Measurements from ENCODE around the gene ADGRG1.

Gene ADGRG1

GRCh38 chr16:57663917-57664661 is 35.7 kb downstream of the ADGRG1 start:
- in situ Hi-C loops (cut with HindIII; ENCODE audit: low sequenced_read_pairs), result no loop called here

- in situ Hi-C loops (cut with HindIII; ENCODE audit: low sequenced_read_pairs), result no loop called here
Observed at GRCh38 chr16:57664662-57665025, 36.2 kb downstream of the ADGRG1 start.

DNA sequence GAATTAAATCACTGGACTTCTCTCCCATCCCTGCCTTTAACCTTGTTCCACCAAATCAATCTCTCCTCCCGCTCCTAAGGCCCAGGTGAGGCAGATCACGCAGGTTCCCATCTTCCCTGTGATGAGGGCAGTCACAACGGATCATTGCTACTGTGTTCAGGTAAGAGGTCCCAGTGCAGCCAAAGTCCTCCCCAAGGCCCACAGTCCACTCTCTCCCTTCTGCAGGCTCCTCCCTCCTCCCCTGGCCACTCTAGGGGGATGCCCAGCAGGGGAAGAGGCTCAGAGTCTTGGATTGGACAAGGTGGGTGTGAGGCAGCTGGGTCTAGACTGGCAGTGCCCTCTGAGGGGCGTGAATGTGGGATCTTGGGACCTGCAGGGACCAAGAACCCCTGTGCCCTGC is 37.1 kb downstream of the ADGRG1 start:
- in situ Hi-C loops (cut with HindIII; ENCODE audit: low sequenced_read_pairs), result no loop called here

DNA sequence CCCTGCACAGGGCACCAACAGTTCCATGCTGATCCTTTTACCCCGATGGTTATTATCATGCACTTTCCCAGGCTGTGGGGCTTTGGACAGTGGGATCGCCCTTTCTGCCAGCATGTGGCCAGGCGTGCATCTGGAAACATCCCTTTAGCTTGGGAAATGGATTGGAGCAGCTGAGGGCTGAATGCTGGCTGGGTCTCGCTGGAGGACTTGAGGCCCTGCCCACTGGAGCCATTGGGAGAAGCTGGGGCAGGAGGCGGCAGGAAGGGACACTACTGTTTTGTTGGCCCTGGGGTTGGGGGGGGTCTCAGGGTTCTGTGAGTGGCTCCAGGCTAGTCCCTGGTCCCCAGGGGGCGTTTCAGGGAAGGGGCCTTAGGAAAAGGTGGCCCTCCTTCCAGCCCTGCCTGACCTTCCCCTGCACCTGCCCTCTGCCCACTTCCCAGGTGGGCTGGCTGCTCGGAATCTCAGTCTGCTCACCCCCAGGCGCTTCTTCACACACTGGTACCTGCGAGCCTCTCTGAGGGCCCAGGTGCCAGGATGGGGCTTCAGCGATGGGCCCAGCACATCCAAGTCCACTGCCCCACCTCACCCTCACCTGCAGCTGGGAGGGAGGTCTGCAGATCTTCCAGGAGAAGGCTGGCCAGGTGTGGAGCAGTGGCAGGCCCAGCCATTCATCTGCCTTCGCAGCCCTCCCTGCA is 38.1 kb downstream of the ADGRG1 start:
- in situ Hi-C loops (cut with HindIII; ENCODE audit: low sequenced_read_pairs), result no loop called here

DNA sequence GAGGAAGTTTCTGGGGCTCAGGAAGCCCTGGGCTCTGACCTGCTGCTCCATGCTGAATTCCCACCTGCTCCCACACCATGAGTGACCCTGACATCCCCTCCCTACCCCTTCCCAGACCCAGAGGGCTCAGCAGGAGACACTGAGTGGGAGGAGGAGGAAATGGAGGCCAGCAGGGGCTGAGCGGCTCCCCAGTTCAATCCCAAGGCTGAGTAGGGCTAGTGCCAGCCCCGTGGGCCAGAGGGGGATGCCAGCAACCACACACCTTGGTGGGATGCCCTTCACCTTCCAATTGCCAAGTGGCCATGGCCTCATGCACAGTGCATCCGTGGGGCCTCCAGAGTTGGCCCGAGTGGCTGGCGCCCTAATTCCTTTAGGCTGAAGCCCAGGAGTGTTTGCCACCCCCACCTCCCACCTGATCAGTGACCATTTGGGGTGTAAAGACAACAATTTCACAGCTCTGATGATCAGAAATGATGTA is 38.7 kb downstream of the ADGRG1 start:
- in situ Hi-C loops (cut with HindIII; ENCODE audit: low sequenced_read_pairs), result no loop called here

DNA sequence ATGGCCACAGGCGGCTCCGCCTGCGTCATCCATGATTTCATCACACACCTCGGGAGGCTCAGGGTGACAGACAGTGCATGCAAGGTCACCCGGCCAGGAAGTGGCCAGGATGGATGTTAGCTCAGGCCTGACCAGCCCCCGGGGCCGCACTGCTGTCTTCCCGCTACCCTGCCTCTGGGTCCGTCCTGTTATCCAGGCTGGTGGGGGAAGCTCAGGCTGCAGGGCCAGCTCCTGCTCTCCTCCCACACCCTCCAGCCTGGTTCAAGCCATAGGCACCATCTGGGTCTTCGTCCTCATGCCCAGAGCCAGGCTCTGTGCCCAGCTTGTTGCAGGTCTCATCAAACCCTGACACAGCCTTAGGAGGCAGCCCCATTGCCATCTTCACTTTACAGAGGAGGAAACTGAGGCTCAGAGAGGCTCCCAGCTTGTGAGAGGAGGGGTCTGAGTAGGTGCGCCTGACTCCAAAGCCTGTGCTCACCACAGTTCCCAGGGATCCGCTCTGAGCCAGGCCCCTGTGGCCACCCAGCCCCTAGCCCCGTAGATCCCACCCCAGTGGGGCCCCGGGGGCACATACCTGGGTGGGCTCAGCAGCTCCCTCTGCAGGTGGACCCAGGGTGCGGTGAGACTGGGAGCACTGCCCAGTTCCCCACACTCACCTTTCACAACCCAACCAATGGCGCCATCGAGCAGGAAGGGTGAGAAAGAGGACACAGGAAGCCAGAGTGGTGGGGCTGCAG is 39.3 kb downstream of the ADGRG1 start:
- in situ Hi-C loops (cut with HindIII; ENCODE audit: low sequenced_read_pairs), result no loop called here

- in situ Hi-C loops (cut with HindIII; ENCODE audit: low sequenced_read_pairs), result no loop called here
Observed at GRCh38 chr16:57668263-57668571, 39.8 kb downstream of the ADGRG1 start, which contains the start of gene ADGRG3. ADGRG3 (plus strand) TSS chr16:57668306; CDS start chr16:57668348, 42 bp downstream.

DNA sequence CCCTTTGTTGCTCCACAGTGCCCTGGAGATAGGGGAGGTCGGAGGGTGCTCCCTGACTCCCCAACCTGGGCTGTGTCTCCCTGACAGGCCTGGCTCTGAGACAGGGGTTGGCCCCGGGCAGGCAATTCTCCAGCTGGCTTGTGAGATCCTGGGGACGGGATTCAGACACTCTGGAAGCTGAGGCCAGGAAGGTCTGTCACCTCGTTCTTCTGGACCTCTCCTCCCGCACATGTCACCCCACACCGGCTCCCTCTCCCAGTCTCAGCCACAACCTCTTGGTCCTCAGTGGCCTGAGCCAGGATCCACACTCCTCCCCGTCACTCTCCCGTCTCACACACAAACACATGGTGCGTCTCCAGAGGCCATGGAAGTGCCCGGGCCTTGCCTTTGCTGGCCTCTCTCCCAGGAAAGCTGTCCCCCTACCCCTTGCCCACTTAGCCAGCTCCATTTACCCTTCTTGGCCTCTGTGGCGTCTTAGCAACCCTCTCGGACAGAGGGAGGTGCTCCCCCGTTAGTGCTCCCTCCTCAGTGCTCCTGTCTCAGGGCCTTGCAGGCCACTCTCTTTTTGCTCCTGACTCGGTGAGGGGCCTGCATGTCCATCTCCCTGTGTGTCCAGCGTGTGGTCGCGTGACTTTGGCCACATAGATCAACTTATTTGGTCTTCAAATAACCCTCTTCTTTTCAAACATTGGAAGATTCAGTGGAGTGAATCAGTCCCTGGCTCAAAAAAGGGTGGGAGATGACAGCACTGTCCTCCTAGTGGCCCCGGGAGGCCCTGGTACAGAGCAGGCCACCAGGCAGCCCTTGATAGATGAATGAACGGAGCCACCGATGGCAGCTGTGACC is 40.4 kb downstream of the ADGRG1 start:
- in situ Hi-C loops (cut with HindIII; ENCODE audit: low sequenced_read_pairs), result no loop called here

DNA sequence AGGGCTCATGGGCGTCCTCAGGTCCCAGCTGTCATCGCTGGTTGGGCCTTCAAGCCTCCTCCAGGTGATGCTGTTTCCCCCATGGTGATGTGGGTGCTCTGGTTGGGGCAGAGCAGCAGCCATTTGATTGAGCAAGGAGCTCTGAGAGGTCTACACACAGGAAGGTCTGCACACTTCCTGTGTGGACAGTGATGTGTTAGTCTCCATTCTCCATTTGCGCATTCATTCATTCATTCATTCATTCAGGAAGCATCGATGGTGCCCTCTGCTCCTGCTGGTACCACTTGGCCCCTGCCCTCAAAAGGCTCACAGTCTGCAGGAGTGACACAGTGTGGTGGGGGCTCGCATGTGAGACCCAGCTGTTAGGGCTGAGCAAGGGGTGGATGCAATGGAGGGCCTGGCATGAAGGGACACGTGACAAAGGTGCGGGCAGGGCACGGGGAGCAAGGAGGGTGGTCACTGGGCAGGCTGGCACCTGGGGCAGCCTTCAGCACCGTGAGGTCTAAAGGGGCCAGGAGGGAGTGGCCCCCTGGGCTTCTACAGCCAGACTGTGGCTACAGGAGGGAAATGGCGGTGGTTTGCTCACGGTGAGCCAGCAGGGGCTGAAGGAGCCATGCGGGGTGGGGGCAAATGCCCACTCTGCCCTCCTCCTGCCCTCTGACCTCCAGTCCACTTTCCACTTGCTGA is 41.2 kb downstream of the ADGRG1 start:
- in situ Hi-C loops (cut with HindIII; ENCODE audit: low sequenced_read_pairs), result loop anchor here (10.0 kb wide), 1 partner anchor 315 kb away; no protein-coding TSS in a partner anchor

- in situ Hi-C loops (cut with HindIII; ENCODE audit: low sequenced_read_pairs), result loop anchor here (10.0 kb wide), 1 partner anchor 315 kb away; no protein-coding TSS in a partner anchor
Observed at GRCh38 chr16:57670196-57670595, 41.8 kb downstream of the ADGRG1 start.

DNA sequence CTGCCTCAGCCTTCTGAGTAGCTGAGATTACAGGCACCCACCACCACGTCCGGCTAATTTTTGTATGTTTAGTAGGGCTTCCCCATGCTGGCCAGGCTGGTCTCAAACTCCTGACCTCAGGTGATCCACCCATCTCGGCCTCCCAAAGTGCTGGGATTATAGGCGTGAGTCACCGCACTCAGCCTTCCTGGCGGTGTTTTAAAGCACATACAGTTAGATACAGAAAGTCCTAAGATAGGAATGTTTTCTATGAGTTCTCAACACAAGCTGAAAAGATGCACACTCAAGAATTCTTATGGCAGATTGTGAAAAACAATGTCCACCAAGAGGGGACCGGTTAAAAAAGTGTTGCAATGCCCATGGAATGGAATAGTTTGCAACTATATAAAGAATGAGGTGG is 43.0 kb downstream of the ADGRG1 start:
- in situ Hi-C loops (cut with HindIII; ENCODE audit: low sequenced_read_pairs), result loop anchor here (10.0 kb wide), 1 partner anchor 313 kb away; no protein-coding TSS in a partner anchor

DNA sequence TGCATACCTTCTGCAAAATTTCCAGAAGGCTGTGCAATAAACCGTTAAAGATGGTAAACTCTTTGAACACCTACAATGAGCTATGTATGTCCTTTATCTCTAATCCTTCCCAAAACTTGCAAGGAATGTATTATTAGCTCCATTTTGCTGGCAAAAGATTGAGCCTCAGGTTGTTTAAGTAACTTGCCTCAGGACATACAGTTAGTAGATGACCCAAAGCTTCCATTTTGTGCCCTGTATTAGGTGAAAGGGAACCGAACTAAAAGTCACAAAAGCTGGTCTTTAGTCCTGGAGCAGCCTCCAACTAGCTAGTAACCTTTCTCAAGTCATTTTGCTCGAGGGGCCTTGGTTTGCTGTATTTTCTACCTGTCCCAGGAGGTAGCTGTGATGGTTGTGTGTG is 44.0 kb downstream of the ADGRG1 start:
- in situ Hi-C loops (cut with HindIII; ENCODE audit: low sequenced_read_pairs), result loop anchor here (10.0 kb wide), 1 partner anchor 312 kb away; no protein-coding TSS in a partner anchor

- in situ Hi-C loops (cut with HindIII; ENCODE audit: low sequenced_read_pairs), result loop anchor here (10.0 kb wide), 1 partner anchor 312 kb away; no protein-coding TSS in a partner anchor
Observed at GRCh38 chr16:57672824-57673223, 44.4 kb downstream of the ADGRG1 start.

DNA sequence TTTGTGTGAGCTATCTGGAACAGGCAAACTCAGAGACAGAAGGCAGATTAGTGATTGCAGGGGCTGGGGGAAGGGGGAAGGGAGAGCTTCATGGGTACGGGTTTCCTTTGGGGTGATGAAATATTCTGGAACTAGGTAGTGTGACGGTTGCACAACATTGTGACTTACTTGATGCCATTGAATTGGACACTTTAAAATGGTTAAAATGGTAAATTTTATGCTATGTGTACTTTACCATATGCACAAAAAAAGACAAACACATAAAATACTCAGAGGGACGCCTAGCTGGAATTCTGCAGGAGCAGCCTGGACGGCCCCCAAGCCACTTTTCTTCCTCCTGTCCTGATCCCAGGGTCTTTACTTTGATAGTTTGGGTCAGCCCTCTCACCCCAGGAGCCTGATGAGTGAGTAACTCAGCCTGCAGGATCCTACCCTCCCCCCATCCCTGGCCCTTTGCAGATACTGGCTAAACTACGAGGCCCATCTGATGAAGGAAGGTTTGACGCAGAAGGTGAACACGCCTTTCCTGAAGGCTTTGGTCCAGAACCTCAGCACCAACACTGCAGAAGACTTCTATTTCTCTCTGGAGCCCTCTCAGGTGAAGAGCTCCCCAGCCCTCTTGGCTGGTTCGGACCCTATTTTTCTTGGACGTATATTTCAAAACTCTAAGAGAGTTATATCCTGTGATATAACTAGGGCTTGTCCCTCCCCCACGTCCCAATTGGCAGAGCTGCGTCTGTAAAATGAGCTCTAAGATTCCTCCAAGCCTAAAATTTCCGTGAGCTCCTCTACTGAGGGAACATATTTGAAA is 47.5 kb downstream of the ADGRG1 start:
- in situ Hi-C loops (cut with HindIII; ENCODE audit: low sequenced_read_pairs), result loop anchor here (10.0 kb wide), 1 partner anchor 309 kb away; no protein-coding TSS in a partner anchor

GRCh38 chr16:57676553-57677085 is 48.2 kb downstream of the ADGRG1 start:
- in situ Hi-C loops (cut with HindIII; ENCODE audit: low sequenced_read_pairs), result loop anchor here (10.0 kb wide), 1 partner anchor 308 kb away; no protein-coding TSS in a partner anchor

DNA sequence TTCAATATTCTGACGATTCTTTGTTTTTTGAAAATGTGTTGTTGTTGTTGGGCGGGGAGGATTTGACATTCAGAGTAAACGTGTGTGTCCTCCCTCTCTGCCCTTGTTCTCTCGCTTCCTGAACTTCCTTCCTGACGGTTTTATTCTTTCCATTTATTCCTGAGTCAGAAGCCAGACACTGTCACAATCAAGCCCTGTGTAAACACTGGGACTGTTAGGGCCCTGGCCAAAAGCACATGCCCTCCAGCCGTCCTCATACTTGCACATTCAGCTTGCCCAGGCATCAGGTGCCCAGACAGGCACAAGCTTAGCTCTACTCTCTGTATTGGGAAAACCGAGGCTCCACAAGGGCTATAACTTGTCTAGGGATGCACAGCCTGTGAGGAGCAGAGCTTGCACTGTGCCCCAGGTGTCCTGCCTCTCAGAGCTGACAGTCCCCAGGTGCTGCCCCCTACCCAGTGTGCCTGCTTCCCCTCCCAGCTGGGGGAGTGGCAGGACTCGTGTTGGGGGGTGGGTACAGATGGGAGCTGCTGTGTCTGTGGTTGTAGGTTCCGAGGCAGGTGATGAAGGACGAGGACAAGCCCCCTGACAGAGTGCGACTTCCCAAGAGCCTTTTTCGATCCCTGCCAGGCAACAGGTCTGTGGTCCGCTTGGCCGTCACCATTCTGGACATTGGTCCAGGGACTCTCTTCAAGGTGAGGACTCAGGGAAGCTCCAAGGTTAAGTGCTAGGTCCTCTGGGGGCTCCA is 49.4 kb downstream of the ADGRG1 start:
- in situ Hi-C loops (cut with HindIII; ENCODE audit: low sequenced_read_pairs), result loop anchor here (10.0 kb wide), 1 partner anchor 307 kb away; no protein-coding TSS in a partner anchor

- in situ Hi-C loops (cut with HindIII; ENCODE audit: low sequenced_read_pairs), result loop anchor here (10.0 kb wide), 1 partner anchor 306 kb away; no protein-coding TSS in a partner anchor
Observed at GRCh38 chr16:57679016-57679415, 50.6 kb downstream of the ADGRG1 start.
